ENCODE results near the gene TAS1R3.

The TAS1R3 gene

DNA sequence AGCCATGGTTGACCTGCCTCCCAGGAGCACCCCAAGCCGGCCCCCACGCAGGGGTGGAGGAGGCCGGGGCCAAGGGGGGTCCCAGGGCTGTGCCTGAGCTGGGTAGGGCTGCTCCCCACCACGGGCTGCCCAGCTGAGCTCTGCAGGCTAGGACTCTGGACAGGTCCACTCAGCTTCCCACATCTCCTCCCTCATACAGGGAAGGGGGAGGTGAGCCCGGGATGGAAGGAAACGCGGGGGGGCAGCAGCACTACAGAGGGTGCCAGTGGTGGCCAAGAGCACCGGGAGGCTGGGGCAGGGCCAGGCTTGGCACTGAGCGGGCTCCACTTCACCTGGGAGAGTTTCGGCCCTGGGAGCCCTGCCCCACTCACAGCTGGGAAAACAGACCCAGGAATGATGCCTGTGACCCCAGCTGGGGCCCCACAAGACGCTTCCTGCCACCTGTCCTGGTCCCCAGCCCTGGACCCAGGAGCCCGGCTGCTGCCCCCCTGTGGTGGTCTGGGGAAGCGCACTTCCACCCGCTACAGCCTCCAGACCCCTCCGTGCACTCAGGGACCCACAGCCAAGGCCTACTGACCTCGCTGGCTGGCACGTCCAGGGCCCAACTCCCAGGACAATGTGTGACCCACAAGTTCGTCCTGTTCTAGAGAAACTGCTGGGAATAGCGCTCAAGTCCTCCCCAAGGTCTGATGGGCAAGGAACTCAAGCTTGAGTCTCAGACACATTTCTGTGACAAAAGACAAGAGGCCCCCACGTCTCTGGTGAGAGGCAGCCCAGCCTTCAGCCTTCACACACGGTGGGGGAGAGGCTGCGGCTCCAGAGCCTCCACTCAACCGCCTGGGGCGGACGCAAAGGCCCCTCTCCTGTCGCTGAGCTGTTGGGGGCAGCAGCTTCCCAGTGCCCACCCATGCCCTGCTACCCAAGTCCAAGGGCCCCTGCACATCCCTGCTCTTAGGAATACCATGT lies 40.9 kb downstream of the TAS1R3 start:
- no peak for DNase-seq (ENCODE audit: low read depth)

DNA sequence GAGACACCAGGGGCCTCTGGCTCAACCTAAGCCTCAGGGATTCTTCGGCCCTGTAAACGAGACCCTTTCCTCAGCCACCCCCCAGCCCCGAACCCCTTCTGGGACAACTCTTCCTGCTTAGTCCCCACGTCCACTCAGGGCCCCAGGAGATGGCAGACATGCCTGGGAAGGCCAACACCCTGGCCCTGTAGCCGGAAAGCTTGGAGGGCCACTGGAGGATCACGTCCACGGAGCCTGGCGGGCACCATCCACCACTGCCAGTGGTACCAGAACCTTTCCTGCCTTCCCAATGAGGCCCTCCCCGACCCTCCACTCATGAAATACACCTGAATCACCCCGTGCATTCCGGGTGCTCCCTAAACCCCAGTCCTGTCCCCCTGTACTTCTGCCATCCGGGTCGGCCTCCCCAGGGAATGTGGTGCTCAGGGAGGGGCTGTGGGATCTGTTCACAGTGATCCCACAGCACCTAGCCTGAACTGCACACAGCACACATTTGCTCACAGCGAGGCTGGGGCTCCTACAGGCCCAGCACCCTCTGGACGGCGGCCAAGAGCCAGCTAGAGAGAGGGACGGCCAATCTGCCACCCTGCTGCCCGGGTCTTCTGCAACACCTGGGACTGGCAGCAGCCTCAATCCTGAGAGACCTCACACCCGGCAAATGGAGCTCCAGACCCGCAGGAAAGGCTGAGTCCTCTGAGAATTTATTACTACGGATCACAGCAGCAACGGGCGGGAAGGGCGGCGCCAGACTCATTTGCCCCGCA lies 42.2 kb downstream of the TAS1R3 start:
- no peak for DNase-seq (ENCODE audit: low read depth)

DNA sequence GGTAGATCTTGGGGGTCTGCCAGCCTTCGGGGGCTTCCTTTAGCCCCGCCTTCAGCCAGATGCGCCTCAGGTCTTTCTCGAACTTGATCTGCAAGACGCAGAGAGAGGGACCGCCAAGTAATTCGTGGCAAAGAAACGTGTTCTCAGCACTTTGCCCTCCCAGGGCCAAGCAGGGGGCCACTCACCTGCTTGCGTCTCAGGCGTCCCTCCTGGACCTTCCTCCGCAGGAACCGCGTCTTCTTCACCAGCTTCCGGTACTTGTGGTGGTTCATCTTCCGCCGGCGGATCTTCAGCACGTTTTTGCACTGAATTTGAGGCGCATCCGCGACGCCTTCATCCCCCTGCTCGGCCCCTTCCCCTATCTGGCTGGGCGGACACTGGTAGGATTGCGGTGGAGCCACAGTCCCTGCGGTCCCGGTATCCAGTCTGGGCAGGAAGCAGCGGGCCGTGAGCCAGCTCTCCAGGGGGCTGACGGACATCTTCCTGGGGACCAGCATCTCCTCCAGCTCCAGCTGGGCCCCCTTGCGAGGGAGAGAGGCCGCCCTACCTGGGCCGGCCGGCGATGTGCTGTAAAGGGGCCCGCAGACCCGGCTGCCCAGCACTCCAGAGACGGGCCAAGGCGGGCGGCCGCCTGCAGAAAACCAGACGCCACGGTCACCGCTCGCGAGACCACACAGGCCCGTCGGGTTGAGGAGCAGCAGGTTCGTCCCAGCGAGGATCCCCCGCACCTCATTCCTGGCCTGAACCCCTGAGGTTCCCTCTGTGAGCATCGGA lies 42.9 kb downstream of the TAS1R3 start:
- DNase-seq (ENCODE audit: low read depth) = no peak

DNA sequence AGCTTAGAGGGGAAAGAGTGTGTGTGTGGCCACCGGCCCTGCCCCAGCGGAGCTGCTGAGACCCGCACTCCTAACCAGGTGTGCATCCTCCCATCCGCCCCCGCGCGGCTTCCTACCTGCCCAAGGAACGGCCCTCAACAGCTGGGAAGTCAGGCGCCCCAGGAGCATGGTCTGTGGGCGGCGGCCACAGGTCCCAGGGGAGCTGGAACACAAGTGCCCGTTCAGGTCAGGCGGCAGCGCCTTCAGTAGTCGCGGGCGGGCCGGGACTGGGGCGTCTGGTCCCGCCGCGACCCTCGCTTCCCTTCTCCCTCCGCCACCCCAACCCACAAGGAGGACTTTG lies 43.5 kb downstream of the TAS1R3 start:
- DNase-seq (ENCODE audit: low read depth) = no peak

DNA sequence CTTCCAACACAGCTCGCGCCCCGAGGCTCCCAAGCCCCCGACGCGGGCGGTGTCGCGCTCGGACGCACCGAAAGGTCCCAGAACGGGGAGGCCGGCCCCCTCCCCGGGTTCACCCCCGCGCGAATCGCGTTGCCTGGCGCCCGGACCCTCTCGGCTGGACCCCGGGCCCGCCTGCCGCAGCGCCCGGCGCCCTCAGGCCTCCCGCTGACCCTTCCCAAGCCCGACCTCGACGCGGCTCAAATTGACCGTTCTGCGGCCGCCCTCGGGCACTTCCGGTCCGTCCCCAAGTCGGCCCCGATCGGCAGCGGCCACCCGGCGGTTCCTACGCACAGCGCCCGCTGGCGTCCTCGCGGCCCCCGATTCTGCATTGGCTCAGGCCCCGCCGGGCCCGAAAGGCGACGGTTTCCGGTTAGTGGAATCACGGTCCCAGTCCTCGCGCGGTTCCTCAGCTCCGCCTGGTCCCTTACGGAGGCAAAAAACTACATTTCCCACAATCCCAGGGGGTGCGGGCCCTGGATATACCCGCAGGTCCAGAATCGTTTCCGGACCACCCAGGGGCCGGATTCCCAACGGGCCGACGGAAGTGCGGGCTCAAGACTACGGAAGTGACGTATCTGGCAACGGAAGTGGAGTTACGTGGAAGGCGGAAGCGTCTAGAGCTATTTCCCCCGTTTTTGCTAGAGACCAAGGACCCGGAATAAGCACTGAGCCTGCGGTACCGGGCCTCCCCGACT lies 44.0 kb downstream of the TAS1R3 start, which contains the start of gene AURKAIP1:
AURKAIP1 (minus strand) TSS at position 279 of the 734 bp plus-strand sequence. CDS start 451 bp downstream, outside the sequence.
- DNase-seq (ENCODE audit: low read depth) = peak; percentile 99

DNA sequence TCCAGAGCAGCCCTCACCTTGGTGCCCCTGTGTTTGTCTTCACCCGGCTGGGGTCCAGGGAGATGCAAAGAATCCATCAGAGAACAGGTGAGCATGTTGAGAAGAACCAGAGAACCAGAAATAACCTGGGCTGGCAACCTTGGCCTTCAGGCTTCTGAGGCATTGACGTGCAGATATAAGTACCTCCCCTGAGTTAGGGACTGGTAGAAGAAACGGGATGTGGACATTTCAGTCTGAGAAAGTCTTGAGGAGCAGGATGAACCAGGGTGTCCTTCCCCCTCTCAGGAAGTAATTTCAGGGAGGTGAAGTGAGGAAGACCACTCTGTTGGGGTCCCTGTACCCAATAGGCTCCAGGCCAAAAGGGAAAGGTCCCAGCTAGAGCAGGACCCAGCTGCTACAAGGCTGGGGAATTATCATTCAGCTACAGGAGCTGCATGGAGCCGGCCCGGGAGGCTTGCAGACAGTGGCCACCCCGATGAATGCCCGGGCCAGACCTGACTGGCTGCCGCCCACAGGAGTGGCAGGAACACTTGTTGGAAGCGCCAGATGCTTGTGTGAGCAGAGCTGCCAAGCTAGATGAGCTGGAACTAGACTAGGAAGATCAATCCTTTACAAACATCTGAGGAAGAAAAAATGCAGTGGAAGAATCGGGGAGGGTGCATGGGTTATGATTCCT lies 45.6 kb downstream of the TAS1R3 start:
- no peak for DNase-seq (ENCODE audit: low read depth)

DNA sequence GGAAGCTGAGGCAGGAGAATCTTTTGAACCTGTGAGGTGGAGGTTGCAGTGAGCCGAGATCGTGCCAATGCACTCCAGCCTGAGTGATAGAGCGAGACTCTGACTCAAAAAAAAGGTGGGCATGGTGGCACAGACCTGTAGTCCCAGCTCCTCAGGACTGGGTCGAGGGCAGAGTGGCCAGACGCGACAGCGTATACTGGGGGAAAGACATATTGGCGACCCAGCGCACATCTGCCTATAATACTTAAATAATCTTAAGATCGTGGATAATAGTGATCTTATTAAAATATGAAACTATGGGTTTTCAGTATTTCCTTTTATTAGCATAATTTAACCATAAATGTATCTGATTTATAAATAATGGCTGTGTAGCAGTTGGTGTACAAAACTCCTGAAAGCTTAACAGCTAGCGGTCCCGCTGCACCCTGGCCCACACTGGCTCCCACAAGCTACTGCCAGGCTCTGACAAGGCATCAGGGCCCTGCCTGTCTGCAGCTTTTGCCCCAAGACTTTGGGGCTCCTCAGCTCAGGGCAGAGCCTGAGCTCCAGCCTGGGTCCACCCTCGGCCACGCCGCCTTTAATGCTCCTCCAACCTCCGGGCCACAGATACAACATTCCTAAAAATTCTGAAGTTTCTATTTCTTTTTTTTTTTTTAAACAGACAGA lies 46.6 kb downstream of the TAS1R3 start:
- DNase-seq (ENCODE audit: low read depth) = no peak

DNA sequence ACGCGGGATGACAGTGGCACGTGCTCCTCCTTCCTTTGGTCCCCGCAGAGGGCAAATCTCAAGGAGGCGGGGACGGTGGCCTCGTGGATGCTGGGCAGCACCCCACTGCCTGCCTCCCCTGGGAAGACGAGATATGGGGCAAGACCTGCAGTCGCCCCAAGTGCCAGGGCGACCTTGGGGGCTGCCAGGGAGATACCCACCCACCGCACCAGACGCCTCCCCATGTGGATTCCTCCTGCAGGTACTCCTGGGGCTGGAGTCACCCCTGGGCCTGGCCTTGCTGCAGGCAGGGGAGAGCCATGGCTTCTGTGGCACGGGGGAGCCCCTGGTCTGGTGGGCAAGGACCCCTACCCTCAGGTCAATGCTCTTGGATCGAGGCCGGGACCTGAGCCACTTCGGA lies 49.8 kb downstream of the TAS1R3 start:
- no peak for DNase-seq (ENCODE audit: low read depth)

DNA sequence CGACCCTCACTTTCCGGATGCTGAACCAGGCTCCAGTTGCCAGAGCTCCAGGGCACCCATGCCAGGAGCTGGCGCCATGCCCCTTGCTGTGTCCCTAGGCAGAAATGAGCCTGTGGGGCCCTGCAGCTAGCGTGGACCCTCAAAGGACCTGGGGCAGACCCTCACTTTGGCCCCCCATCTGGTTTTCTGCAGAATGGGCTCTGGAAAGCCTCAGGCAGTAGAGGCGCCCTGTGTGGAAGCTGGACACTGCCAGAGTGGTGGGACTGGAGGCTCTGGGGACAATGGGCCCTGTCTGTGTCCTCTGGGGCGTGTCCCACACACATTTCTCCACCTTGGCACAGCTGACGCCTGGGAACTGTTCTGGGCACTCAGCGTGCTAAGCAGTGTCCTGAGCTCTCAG lies 50.2 kb downstream of the TAS1R3 start:
- DNase-seq (ENCODE audit: low read depth) = no peak
